ENCODE measurements around the gene AQR.
"Not testable (repeated sequence)": the region's sequence is repeated elsewhere in the genome, so short reads cannot be mapped to it uniquely, and the experiment has no call there.

The AQR gene

DNA sequence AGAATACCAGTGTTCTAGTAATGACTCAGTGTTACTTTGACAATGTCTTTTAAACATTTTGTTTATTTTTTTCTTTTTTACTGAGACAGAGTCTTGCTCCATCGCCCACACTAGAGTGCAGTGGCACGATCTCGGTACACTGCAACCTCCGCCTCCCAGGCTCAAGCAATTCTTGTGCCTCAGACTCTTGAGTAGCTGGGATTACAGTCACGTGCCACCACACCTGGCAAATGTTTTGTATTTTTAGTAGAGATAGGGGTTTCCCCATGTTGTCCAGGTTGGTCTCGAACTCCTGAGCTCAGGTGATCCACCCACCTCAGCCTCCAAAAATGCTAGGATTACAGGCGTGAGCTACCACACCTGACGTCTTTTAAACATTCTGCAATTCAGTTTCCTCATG, 15.7 kb downstream of the AQR start:
- DNase-seq (ENCODE audit: low spot score), result no peak

DNA sequence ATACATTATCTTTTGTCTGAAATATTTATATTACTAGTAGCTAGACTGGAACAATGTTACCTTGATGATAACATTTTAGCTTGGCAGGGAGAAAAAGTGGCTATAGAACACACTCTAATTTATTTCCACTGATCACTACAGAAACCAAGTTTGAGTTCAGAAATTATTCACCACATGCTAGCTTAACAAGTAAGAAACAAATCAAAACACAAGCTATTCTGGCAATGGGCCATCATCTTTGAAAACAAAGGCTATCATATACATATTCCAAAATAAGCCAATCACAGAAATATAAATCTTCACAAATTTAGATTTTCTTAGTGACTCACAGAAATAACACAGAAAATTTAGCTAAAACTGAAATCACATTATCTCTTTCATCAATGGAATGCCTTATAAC, 17.1 kb downstream of the AQR start:
- no peak for DNase-seq (ENCODE audit: low spot score)

DNA sequence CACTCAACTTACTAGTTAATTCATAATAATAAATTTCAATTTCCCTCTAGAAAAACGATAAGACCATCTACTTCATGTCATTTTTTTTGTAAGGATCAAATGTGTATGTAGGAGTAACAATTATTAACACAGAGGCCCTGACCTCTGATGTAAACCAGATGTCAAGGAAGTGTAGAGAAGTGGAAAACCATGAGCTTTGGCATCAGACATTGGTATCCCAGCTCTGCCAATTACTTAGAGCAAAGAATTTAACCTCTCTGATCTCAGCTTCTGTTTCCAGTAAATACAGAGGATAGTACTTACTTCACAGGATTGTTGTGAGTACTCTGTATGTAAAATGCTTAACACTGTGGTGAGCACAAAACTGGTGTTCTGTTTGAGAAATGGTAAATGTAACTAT, 17.5 kb downstream of the AQR start:
- DNase-seq (ENCODE audit: low spot score), result peak; percentile 35

DNA sequence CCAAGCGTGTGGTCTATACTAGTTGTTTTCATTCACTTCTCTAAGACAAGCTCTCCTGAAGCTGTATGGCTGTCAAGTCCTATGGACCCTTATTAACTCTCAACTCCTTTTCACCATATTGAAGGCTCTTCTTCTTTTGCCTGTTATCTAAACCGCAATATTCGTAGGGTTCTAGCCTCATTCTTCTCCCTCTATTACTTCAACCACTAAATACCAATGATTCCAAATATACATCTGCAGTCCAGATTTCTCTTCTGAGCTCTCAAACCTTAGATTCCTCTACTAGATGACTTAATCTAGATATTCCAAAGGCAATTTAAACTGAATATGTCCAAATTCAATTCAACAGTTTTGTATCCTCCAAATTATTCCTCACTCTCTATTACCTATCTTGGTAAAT, 24.6 kb downstream of the AQR start:
- peak; percentile 29 for DNase-seq (ENCODE audit: low spot score)

DNA sequence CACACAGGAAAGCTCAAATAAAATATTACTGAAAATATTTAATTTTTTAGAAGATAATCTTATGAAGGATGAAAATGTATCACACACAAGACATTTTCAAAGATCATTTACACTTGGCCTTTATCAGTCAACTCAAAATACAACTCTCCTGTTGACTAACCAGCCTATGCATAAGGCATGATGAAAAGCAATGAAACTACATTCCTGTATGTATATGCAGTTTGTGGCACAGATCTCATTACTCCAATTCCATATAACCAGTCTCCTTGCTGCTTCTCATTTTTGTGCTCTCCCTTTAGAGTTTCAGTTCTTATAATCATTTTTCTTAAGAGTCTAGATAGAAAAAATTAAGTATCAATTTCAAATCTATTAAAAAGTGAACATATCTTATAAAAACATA, 25.8 kb downstream of the AQR start:
- no peak for DNase-seq (ENCODE audit: low spot score)

DNA sequence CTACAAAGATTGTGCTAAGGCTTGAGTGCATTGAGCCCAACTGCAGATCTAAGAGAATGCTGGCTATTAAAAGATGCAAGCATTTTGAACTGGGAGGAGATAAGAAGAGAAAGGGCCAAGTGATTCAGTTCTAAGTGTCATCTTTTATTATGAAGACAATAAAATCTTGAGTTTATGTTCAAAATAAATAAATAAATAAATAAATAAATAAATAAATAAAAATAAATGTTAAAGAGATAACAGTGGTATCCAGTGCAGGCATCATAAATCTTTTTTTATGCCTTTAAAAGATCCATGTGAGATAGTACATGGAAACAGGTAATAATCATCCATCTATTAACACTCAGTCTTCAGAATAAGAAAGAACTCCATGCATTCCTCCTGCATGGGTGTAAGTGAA, 26.3 kb downstream of the AQR start:
- DNase-seq (ENCODE audit: low spot score), result not testable (repeated sequence)

DNA sequence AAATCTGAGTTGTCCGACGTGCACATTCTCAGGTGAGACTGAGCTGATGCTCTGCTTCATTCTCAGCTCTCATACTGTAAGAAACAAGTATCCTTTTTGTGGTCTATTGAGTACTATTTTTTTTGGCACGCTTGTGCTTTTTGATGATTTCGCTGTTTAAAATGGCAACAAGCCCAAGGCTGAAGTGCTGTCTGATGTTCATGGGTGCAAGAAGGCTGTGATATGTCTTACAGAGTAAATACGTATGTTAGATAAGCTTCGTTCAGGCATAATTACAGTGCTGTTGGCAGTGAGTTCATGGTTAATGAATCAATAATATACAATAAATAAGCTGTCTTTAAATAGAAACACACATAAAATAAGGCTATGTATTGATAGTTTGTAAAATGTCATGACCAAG, 27.2 kb downstream of the AQR start:
- no peak for DNase-seq (ENCODE audit: low spot score)

DNA sequence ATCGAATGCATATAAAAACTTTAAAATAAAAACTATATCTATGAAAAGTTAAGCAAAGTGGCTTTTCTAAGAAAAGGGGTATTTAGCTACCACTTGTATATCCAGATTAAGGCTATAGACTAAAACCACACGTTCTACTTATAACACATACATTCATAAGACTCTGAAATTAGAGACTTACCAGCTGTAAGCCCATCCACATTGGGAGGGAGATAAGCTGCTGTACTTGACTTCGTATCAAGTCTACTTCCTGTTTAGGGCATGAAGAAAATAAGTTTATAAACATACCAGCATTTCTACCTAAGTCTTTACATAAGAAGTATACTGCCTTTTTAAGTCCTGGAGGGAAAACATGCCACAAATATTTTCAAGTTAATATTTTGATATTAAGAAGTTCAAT, 27.7 kb downstream of the AQR start:
- no peak for DNase-seq (ENCODE audit: low spot score)

DNA sequence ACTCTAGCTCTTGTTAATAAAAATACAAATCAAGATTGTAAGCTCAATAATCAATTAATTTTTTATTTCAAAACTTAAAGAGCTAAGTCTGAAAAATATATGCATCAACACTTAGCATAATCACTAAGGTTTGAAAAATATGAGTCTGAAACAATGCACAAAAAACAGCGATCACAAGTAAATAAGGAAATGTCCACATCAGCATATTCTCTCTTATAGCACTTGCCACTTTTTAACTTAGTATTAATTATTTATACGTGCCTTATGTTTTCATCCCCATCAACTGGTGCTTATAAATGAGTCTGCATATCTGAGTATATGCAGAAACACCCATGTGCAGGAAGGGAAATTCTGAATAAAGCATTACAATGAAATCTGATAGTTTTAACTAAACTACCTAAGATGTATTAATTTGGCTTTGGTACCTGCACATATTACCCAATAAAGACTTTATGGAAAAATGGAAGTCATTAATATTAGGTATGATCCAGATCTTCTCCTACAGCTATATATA, 28.3 kb downstream of the AQR start:
- DNase-seq (ENCODE audit: low spot score), result no peak

DNA sequence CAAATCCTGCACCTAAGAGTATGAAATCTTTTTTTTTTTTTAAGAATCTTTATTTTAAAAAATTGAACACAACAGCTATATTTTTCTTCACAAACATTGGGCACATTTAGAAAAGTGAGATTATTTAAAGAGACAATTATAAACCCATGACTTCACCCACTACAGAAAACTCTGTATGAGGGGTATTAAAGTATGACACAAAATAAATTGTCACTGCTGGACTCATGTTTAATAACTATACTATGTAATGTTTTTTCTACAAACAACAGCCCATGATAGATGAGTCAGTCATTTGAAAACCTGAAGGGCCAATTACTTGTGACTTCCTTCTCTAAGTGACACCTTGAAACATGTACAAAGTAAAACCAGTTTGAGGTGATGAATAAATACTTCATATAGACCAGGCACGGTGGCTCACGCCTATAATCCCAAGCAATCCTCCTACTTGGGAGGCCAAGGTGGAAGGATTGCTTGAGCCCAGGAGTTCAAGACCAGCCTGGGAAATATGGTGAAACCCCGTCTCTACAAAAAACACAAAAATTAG, 36.0 kb downstream of the AQR start:
- no peak for DNase-seq (ENCODE audit: low spot score)

DNA sequence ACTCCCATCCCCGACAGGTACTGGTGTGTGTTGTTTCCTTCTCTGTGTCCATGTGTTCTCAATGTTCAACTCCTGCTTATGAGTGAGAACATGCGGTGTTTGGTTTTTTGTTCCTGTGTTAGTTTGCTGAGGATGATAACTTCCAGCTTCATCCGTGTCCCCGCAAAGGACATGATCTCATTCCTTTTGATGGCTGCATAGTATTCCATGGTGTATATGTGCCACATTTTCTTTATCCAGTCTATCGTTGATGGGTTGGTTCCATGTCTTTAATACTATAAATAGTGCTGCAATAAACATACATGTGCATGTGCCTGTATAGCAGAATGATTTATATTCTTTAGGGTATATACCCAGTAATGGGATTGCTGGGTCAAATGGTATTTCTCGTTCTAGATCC, 41.2 kb downstream of the AQR start:
- not testable (repeated sequence) for DNase-seq (ENCODE audit: low spot score)

DNA sequence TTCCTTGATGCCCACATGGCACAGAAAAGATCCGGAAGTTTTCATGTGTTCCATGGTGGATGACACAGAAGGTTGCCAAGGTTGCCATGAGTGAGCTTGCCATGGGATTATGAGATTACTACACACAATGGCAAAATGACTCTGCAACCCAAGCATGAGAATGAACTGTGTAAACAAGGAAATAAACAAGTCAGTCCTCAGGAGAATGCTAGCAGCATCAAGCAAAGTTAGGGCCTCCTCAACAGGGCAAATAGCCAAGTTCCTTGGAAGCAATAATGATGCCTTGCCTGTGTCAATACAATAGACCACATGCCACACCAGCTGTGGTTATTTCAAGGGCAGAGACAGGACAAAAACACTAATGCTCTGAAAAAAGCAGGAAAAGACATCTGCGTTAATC, 41.8 kb downstream of the AQR start:
- no peak for DNase-seq (ENCODE audit: low spot score)

DNA sequence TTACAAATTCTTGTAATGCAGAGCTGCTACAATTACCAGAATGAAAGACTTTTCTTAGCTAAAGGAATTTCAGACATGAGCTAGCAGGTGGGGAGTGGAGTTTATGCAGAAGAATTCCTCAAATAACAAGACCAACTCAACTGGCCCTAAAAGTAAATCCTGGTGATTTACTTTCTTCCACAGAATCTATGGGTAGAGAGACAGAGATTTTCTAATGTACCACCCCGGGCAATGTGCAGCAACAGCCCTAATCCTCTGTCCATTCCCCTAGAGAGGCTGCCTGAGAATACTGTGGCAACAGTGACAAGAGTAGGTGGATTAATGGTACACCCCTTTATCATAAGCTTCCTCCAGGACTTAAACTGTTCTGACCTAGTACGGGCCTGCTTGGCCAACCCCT, 55.2 kb downstream of the AQR start:
- no peak for DNase-seq (ENCODE audit: low spot score)

DNA sequence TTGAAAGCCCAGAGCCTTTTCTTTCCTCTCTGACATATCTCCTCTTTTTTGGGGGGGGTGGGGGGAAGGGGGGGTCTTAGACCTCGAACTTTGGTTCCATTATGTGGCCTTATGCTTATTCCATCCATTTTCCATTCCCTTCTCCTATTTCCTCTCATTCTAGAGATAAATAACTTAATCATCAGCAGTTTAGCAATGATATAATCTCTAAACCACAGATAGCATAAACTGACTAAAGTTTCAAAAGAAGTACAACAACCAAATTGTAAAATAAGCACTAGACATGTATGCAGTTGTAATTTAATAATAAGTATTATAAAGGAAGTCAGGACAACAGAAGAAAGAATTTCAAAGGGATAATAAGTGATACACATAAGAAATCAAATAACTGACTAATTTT, 64.5 kb downstream of the AQR start:
- no peak for DNase-seq (ENCODE audit: low spot score)

DNA sequence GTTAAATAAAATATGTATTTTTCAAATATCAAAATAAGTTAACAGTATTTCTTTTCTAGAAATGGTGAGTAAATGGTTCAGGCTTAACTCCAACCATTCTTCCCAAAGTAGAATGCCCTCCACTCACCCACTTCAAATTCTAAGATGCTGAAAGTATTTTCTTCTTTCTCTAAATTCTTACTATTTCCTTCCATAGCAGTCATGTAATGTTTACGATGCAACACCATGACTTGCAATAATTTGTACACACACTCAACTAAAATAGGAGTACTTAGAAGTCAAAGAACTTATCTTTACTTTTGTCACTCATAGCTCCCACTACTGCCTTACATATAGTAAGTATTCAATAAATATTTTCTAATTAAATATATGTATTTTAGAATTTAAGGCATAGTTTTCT, 65.0 kb downstream of the AQR start:
- DNase-seq (ENCODE audit: low spot score), result no peak

DNA sequence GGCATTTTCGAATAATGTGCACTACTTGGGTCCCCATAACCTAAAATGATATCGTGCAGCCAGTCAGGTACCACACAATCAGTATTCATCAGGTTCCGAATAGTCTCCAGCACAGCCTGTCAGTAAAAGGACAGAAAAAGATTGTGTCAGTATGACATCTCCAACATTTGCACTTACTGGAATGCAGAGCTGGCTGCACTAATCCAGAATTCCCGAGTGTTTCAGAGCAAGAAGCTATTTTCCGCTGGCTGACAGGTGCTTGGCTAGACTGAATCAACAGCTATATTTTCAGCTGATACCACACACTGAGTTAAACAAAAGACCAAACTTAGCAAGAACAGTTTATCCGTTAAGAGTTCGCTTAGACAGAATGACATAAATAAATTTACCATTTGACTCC, 68.8 kb downstream of the AQR start:
- DNase-seq (ENCODE audit: low spot score), result no peak

DNA sequence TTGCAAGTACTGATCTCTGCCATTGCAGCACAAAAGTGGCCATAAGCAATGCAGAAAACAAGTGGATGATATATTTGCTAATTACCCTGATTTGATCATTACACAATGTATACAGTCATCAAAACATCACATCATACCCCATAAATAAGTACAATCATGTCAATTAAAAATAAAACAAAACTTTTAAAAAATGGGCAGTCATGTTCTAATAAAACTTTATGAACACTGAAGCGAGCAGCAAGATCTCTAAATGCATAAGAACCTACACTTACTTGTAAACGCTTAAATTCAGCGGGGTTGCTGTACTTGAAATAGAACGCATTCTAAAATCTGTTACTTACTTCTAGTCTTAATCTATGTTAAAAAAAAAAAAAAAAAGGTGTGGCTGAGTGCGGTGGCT, 73.4 kb downstream of the AQR start:
- no peak for DNase-seq (ENCODE audit: low spot score)

DNA sequence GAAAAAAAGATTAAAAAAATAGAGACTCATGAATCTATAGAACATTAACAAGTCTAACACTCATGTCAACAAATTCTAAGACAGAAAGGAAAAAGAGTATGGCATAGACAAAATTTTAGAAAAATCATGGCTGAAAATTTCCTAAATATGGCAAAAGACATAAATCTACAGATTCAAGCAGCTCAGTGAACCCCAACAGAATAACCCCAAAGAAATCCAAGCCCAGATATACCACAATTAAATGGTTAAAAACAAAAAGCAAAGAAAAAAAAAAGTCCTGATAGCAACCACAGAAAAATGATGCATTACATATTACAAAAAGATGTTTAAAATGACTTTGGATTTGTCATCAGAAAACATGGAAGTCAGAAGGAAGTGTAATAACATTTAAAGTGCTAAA, 75.6 kb downstream of the AQR start:
- no peak for DNase-seq (ENCODE audit: low spot score)

DNA sequence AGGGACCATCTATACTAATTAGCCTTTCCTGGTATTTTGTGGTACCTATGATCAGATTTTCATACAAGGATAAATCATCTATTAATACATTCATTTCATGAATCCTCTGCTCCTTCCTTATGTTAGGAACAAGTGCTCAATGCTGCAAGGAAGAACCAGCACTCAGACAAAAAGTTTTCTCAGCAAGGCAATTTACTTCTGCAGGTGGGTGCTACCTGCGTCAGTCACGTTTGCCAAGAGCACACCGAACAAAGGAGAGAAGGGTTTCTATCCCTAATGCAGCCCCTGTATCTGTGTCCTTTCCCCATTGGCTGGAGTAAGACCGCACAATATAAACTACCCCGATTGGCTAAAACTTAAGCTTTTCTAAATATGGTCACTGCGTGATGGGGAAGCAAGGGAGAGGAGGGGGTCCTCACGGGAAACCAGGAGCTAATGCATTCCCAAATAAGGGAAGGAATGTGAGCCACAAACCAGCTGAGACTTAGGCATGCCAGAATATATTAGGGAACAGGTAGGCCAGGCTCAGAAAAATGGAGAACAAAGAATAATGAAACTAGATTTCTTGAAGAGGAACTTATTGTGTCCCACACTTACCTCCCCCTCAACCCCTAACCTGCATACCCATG, 76.5 kb downstream of the AQR start:
- DNase-seq (ENCODE audit: low spot score), result no peak

DNA sequence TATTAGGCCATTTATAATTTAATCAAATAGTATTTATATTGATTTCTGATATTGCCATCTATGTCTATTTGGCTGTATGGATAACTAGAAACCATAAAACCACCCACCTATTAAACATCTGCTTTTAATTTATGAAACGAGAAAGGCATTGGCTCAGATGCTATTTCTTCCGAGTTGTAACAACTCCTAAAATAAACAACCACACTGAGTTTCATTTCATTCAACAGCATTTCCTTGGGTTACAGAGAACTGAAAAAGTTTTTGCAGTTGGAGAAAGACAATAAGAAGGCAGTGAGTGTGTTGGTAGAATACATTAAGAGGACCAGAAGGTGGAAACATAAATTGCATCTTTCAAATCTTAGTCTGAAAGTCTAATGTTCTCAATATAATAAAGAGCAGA, 79.1 kb downstream of the AQR start:
- DNase-seq (ENCODE audit: low spot score), result no peak

DNA sequence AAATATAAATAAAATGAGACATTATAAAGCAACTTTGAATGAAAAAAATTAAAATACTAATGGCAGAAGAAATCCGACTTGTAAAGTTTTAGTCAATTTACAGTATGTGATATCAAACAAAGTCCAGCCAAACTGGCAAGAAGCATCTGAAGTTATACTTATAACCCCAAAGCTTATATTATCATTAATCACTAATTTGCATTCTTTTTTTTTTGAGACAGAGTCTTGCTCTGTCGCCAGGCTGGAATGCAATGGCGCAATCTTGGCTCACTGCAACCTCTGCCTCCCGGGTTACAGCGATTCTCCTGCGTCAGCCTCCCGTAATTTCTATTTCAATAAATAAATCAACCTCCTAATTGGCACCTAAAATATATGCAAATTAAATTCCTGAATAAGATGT, 80.1 kb downstream of the AQR start:
- no peak for DNase-seq (ENCODE audit: low spot score)

DNA sequence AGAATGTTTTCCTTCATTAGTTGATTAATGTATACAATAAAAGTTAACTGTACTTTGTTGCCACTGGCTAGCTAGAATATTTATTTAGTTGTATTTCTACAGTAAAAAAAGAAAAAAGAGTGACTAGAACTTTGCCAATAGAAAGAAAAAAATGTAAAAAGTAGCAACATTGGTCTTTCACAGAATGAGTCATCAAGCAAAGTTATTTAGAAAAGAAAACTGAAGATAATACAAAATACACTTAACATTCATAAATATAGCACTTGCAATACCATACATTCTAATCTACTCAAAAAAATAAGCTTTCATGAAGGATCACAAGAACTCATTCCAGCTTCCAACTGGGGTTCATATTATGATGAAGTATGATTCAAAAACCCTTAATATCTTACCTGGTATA, 83.4 kb downstream of the AQR start:
- DNase-seq (ENCODE audit: low spot score), result peak; percentile 15

DNA sequence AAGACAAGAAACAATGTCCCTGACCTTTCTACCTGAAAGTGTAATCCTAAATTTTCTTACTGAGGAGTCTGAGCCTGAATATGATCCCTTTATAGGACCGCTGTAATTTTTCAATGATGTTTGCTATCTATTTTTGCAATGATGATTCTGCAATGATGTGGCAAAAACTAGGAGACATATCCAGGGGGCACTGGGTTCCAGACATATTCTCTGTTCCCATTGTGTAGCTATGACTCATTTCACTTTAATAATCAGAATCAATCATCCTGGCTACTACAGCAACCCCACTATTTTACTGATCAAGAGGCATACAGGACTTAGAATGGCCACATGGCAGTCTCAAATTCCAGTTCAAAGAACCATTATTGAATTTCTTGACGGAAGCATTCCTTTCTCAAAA, 85.9 kb downstream of the AQR start:
- DNase-seq (ENCODE audit: low spot score), result no peak

DNA sequence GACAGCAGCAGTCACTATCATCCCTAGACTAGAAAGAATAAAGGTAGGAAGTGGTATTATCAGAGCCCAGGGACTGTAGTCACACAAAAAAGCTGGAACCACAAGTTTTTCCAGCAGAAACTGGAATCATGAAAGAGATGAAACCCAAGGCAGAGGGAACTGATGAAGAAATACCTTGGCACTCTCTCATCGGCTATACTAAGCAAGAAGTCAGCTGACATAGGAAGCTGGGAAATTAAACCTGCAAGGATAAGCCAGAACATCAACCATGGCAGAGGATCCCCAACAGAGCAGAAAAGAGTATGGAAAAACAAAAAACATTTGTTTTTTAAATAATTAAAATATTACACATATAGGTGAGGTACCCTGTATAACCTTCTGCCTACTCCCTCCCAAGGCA, 86.5 kb downstream of the AQR start:
- DNase-seq (ENCODE audit: low spot score), result no peak

Measured in AG20443 (cell line).